Natural killer cell treated with Interleukin-12 subunit alpha and Interleukin-12 subunit beta and Interleukin-15 and Interleukin-18, amount 100 ng/mL, for 72 hours (primary cell): ENCODE measurements around the gene PTGFR. TPM values are rescaled to one million over a fixed set of nuclear protein-coding genes. Genes with fewer than 3 reads are reported as not detected.

ENCODE experiments used
- ATAC-seq, 2 donors: fragments of 150-1000 bp; cut with Tn5 transposase in 1 of 2; sonication (Bioruptor Pico), chemical (Tn5 transposase) in 1 of 2; 2 replicates each; pipeline ENCODE4 v1.10.0; 2021
- DNase-seq: peaks from one replicate; pipeline ENCODE4 v3.0.0; 2022; ENCODE audit warnings: low spot score
- H3K27ac Mint-ChIP-seq, 2 donors: 1 replicate in 1 of 2; 2 replicates in 1 of 2; pipeline ENCODE4 v1.8.0; 2022; ENCODE audit warnings: mixed read lengths in 2 of 2, mild to moderate bottlenecking in 1 of 2, moderate library complexity in 1 of 2
- H3K27me3 Mint-ChIP-seq, 2 donors: 1 replicate in 1 of 2; 2 replicates in 1 of 2; pipeline ENCODE4 v1.8.0; 2022; ENCODE audit warnings: mixed read lengths in 2 of 2
- H3K36me3 Mint-ChIP-seq: one replicate; pipeline ENCODE4 v1.8.0; 2022; ENCODE audit warnings: mixed read lengths
- H3K4me1 Mint-ChIP-seq, 2 donors: 1 replicate in 1 of 2; 2 replicates in 1 of 2; pipeline ENCODE4 v1.8.0; 2022; ENCODE audit warnings: low read depth in 2 of 2, mixed read lengths in 2 of 2, mild to moderate bottlenecking in 1 of 2
- H3K4me3 Mint-ChIP-seq: one replicate; pipeline ENCODE4 v1.8.0; 2022; ENCODE audit warnings: mixed read lengths
- H3K9me3 Mint-ChIP-seq: 2 replicates; pipeline ENCODE4 v1.8.0; 2022; ENCODE audit warnings: mixed read lengths
- total RNA-seq, 2 donors: library from RNA; stranded (reverse); gene quantifications; one replicate each; pipeline ENCODE4 v1.2.3, GENCODE V29; 2022

PTGFR gene
- total RNA-seq, 2 donors from 2014 or later = not detected

DNA sequence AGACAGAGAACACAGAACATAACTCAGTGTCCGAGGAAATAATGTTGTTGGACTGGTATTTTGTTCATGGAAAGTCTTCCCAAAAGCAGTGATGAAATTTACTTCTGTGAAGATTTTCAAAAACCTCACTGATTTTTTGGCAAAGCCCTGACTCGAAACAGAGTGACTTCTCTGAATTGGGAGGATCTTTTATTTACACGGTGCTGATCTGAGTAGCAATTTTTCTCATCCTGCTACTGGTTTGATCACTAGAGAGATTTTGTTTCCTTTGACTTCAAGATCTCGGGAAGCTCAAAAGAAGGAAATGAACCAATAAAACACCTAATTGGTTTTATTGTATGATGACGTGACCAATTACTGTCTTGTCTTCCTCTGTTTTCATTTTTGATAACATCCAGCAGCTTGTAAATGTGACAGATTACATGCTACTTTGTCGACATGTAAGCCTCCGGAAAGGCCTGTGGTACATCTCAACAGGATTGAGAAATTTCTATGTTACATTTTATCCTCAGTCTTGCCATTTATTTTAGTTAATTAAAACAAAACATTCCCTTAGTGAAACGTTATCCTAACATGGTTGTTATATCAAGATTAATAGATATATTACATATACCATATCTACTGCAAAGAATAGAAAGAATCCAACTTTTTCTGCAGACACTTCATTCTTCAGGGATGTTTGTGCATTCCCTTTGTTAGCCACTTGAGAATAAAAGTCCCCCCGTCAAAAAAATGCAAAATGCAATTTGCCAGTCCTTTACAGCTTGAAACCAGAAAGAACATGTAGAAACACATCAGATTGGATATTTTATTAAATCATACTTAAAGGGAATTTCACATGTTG lies 86.7 kb downstream of the PTGFR start:
- Mint-ChIP-seq H3K36me3 (no peaks in the 10 kb centered on the region), H3K4me1 (no peaks in the 10 kb centered on the region), H3K9me3 (no peaks in the 10 kb centered on the region), H3K27me3 (no peaks in the 10 kb centered on the region), H3K27ac (no peak overlapping the region), H3K4me3 (no peak overlapping the region)
- no peak for ATAC-seq
- no peak for DNase-seq

DNA sequence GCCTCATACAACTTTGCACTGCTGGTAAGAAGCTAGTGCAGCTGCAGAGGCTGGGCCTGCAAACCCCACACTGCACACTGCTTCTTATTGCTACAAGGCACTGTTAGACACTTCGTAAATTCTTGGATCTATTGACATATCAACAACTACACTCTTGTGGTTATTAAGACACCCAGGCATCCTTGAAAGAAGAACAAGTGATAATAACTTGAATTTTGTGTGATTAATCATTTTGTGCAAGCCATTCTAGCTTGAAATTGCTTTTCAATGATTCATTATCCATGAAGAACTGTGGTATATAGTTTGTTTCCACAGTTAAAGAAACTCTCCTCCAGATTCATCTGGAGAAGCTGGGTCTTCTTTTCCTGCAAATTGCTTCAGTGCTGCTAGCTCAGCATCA lies 95.8 kb downstream of the PTGFR start:
- Mint-ChIP-seq H3K27me3 (peaks cover 0 to 6% of the 10 kb centered on the region in 2 donors), H3K36me3 (no peaks in the 10 kb centered on the region), H3K27ac (no peak overlapping the region)

DNA sequence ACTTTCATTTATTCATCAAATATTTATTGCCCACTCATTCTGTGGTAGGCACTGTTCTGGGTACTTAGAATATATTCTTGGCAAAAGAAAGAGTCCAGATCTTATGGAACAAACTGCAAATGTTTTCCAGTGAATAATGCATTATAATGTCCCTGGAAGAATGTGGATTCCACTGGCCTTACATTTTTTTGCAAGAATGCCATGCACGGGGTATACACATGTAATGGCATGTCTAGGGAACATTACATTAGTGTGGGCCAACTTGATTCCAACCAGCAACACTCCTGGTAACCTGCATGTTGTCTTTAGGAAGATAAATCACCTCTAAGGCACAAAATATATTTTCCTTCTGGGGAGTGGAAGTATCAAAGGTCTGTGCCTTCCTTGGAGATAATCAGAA lies 96.4 kb downstream of the PTGFR start:
- H3K4me1 Mint-ChIP-seq = no peaks in the 10 kb centered on the region
- DNase-seq (no peak), ATAC-seq (no peak)
- H3K27ac Mint-ChIP-seq = no peak overlapping the region
- H3K9me3 Mint-ChIP-seq = no peaks in the 10 kb centered on the region
- peaks cover 0 to 6% of the 10 kb centered on the region in 2 donors for H3K27me3 Mint-ChIP-seq
- H3K36me3 Mint-ChIP-seq = no peaks in the 10 kb centered on the region
- H3K4me3 Mint-ChIP-seq = no peak overlapping the region

More for the DNA sequence above, 95.8 kb downstream of the PTGFR start:
- DNase-seq (no peak), ATAC-seq (no peak)
- Mint-ChIP-seq H3K9me3 (no peaks in the 10 kb centered on the region), H3K4me3 (no peak overlapping the region), H3K4me1 (no peaks in the 10 kb centered on the region)

Other genes starting within 250 kb of the PTGFR start
- 1 to 10 TPM; 1.4 to 3.8 TPM for gene IFI44L, start 129.5 kb downstream of the PTGFR start, total RNA-seq
- gene IFI44, start 158.9 kb downstream of the PTGFR start, total RNA-seq = 10 to 100 TPM; 10.0 to 13.5 TPM